Measurements from ENCODE around the gene WDR45. TPM values are rescaled to one million over a fixed set of nuclear protein-coding genes. Genes with fewer than 3 reads are reported as not detected.

The WDR45 gene
- total RNA-seq, 1 experiment from 2014 or later: 49.3 TPM

- Histone ChIP-seq H3K36me3 (ENCODE audit: control insufficient read depth, insufficient read depth, low read length) (no peaks in the 10 kb centered on the region; the same call in 1 of the 2 replicates), H3K9me3 (ENCODE audit: control insufficient read depth, insufficient read depth, low read depth, low read length) (no peaks in the 10 kb centered on the region), H3K4me3 (ENCODE audit: low read depth in 2 of 2, low read length in 2 of 2) (no peak overlapping the region), H3K27ac (ENCODE audit: low read length) (no peak overlapping the region), H3K27me3 (ENCODE audit: control insufficient read depth, insufficient read depth, low read length) (no peaks in the 10 kb centered on the region), H3K4me1 (ENCODE audit: control insufficient read depth, insufficient read depth, low read length) (no peaks in the 10 kb centered on the region)
- POLR2A ChIA-PET: no interaction called here
- ATAC-seq: no peak
- intact Hi-C loops (cut with micrococcal nuclease; ENCODE audit: unreplicated experiment) (no loop called here), in situ Hi-C loops (cut with HindIII; ENCODE audit: low pct_unique_long_range_greater_than_20kb, low sequenced_read_pairs) (no loop called here)
- DNase-seq (ENCODE audit: low read depth, low spot score): no peak
- BruUV-seq (replicated peaks): no TSS peak
- no peak for TF ChIP-seq REST (IDR thresholded peaks at IDR 0.05; ENCODE audit: insufficient read depth in 1 of 2, low read depth in 2 of 2, low read length in 1 of 2)
- no peak for TF ChIP-seq CTCF (IDR thresholded peaks at IDR 0.05)
- TF ChIP-seq SIN3A (IDR thresholded peaks at IDR 0.05; ENCODE audit: borderline replicate concordance, insufficient read depth, low read depth, low read length): no peak
- TF ChIP-seq POLR2AphosphoS5 (IDR thresholded peaks at IDR 0.05; ENCODE audit: low read depth, low read length): no peak
- TF ChIP-seq TCF7L2 (IDR thresholded peaks at IDR 0.05; ENCODE audit: low read depth, low read length): no peak
- CTCF ChIA-PET: no interaction called here
These were observed 17.8 kb downstream of the WDR45 start for GRCh38 chrX:49061916-49062315.

- intact Hi-C loops (cut with micrococcal nuclease; ENCODE audit: unreplicated experiment): no loop called here
- no peak for ATAC-seq
- H3K27me3 ChIP-seq (ENCODE audit: control insufficient read depth, insufficient read depth, low read length): no peaks in the 10 kb centered on the region
- H3K36me3 ChIP-seq (ENCODE audit: control insufficient read depth, insufficient read depth, low read length): no peaks in the 10 kb centered on the region; the same call in 1 of the 2 replicates
- H3K4me1 ChIP-seq (ENCODE audit: control insufficient read depth, insufficient read depth, low read length): no peaks in the 10 kb centered on the region
- TF ChIP-seq CTCF (IDR thresholded peaks at IDR 0.05) (no peak), SIN3A (IDR thresholded peaks at IDR 0.05; ENCODE audit: borderline replicate concordance, insufficient read depth, low read depth, low read length) (no peak), TCF7L2 (IDR thresholded peaks at IDR 0.05; ENCODE audit: low read depth, low read length) (no peak), REST (IDR thresholded peaks at IDR 0.05; ENCODE audit: insufficient read depth in 1 of 2, low read depth in 2 of 2, low read length in 1 of 2) (no peak), POLR2AphosphoS5 (IDR thresholded peaks at IDR 0.05; ENCODE audit: low read depth, low read length) (no peak)
- no peak overlapping the region for H3K4me3 ChIP-seq (ENCODE audit: low read depth in 2 of 2, low read length in 2 of 2)
- no TSS peak for BruUV-seq (replicated peaks)
- no peak for DNase-seq (ENCODE audit: low read depth, low spot score)
- POLR2A ChIA-PET: no interaction called here
- in situ Hi-C loops (cut with HindIII; ENCODE audit: low pct_unique_long_range_greater_than_20kb, low sequenced_read_pairs): no loop called here
- CTCF ChIA-PET: no interaction called here
- H3K27ac ChIP-seq (ENCODE audit: low read length): no peak overlapping the region
- no peaks in the 10 kb centered on the region for H3K9me3 ChIP-seq (ENCODE audit: control insufficient read depth, insufficient read depth, low read depth, low read length)
These were observed 18.2 kb downstream of the WDR45 start for GRCh38 chrX:49061490-49061889.
